Chondrocyte (in vitro differentiated cells): Measurements from ENCODE around the gene SLC6A18. TPM values are rescaled to one million over a fixed set of nuclear protein-coding genes. Genes with fewer than 3 reads are reported as not detected.

Experiments used
- DNase-seq: peaks from one replicate; pipeline ENCODE4 v3.0.0; 2021; ENCODE audit warnings: mixed read lengths, low spot score
- H3K27ac Mint-ChIP-seq: one replicate; pipeline ENCODE4 v1.8.0; 2021; ENCODE audit warnings: mild to moderate bottlenecking, moderate library complexity, mixed read lengths; ENCODE audit not compliant: unreplicated experiment
- H3K27me3 Mint-ChIP-seq: 2 replicates; pipeline ENCODE4 v1.8.0; 2021; ENCODE audit warnings: low read depth, mixed read lengths
- H3K36me3 Mint-ChIP-seq: 2 replicates; pipeline ENCODE4 v1.8.0; 2021; ENCODE audit warnings: low read depth, mixed read lengths
- H3K4me1 Mint-ChIP-seq: 2 replicates; pipeline ENCODE4 v1.8.0; 2021; ENCODE audit warnings: low read depth, mild to moderate bottlenecking, mixed read lengths
- H3K4me3 Mint-ChIP-seq: one replicate; pipeline ENCODE4 v1.8.0; 2021; ENCODE audit warnings: mild to moderate bottlenecking, moderate library complexity, mixed read lengths; ENCODE audit not compliant: unreplicated experiment
- H3K9me3 Mint-ChIP-seq: 2 replicates; pipeline ENCODE4 v1.8.0; 2021; ENCODE audit warnings: low read depth, mixed read lengths
- long read RNA-seq: library from polyadenylated mRNA; stranded (forward); transcript quantifications from one replicate; pipeline ENCODE4 v2.0.0, GENCODE V29; 2021
- total RNA-seq: library from RNA; stranded (reverse); gene quantifications from 3 replicates; pipeline ENCODE4 v1.2.1, GENCODE V29; 2021
- TF ChIP-seq, protein P1 (sequence below): fragments of 200-600 bp; sonication (generic); IDR thresholded peaks from 2 replicates; pipeline ENCODE4 v1.5.0; 2021; ENCODE audit warnings: antibody characterized with exemption, mild to moderate bottlenecking, moderate library complexity

Gene SLC6A18
- not detected in 3 replicates for total RNA-seq
- long read RNA-seq: 0 reads

GRCh38 chr5:1225081-1225480, at the start of gene SLC6A18:
TSS of gene SLC6A18 (plus strand) at chr5:1225381. CDS start at chr5:1225478, 97 bp downstream.
- no peaks in the 10 kb centered on the region for H3K4me1 Mint-ChIP-seq
- H3K27ac Mint-ChIP-seq: no peak within 1 kb of the TSS
- H3K4me3 Mint-ChIP-seq: no peak within 1 kb of the TSS
- peaks cover 41% of the 10 kb centered on the region for H3K27me3 Mint-ChIP-seq
- no peaks in the 10 kb centered on the region for H3K9me3 Mint-ChIP-seq
- H3K36me3 Mint-ChIP-seq: no peaks in the 10 kb centered on the region
- TF ChIP-seq, protein P1, sequence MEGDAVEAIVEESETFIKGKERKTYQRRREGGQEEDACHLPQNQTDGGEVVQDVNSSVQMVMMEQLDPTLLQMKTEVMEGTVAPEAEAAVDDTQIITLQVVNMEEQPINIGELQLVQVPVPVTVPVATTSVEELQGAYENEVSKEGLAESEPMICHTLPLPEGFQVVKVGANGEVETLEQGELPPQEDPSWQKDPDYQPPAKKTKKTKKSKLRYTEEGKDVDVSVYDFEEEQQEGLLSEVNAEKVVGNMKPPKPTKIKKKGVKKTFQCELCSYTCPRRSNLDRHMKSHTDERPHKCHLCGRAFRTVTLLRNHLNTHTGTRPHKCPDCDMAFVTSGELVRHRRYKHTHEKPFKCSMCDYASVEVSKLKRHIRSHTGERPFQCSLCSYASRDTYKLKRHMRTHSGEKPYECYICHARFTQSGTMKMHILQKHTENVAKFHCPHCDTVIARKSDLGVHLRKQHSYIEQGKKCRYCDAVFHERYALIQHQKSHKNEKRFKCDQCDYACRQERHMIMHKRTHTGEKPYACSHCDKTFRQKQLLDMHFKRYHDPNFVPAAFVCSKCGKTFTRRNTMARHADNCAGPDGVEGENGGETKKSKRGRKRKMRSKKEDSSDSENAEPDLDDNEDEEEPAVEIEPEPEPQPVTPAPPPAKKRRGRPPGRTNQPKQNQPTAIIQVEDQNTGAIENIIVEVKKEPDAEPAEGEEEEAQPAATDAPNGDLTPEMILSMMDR: no peak
- DNase-seq: no peak

DNA sequence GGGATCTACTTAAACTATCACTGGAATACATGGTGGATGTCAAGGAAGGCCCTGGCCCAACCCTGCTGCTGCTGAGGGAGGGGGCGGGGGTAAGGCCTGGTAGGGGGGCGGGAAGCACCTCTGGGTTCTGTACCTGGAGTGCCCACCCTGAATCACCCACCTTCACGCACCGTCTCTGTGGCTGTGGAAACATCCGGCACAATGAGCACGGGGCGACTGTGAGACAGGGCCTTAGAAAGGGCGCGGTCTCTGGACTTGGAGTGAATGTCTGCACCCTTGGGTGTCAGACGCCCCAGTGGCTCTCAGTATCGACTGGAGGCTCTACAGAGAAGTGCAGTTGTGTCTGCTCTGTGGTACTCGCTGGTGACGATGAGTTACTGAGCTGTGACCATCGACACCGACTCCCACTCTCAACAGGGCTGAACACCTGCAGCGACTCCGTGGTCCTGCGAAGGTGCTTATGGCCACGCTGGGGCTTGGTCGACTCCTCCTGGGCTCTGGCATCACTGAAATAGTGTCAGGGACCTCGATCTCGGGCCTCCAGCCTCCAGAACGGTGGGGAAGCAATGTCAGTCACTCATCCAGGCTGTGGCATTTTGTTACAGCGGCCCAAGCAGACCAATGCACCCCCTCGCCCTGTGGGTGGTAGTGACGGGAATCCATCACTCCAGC, 49.2 kb upstream of the SLC6A18 start:
- no peaks in the 10 kb centered on the region for H3K4me1 Mint-ChIP-seq

DNA sequence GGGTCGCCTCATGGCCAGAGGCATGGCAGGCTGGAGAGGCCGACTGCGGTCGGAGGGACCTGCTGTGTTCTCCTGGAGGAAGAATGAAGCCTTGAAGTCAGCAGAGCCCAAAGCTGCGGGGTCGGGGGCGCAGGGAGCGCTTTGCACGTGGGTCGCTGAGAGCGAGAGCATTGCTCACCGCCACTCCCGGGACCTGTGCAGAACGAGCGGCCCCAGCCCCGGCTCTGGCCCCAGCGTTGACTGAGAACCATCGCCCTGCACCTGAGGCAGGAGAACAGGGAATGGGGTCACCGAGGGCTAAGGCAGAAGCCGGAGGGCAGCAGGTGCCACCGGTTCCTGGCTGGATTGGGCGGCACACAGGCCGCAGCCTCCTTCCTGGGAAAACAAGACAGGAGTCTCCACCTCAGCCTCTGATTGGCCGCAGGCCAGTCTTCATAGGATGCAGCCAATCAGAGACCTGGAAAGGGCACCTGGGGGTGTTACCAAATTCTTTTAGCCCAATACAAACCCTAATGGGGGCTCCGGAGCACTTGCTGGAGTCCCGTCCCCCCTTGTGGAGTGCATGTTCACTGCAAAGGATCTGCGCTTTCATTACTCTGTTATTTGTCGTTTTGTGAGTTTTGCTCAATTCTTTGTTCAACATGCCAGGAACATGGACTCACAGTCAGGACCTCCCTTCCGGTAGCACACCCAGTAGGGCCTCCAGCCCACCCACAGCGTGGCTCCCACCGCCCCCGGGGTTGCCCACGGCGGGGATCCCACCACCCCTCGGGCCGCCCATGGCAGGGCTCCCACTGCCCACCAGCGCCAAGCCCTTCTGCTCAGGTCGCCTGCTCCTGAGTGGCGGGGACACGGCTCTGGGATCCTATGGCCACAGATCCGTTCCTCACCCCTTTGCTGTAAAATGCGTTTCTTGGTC, 48.4 kb upstream of the SLC6A18 start:
- H3K27ac Mint-ChIP-seq: no peak overlapping the region
- no peaks in the 10 kb centered on the region for H3K4me1 Mint-ChIP-seq
- DNase-seq: peak; percentile 93
- H3K4me3 Mint-ChIP-seq: no peak overlapping the region
- H3K9me3 Mint-ChIP-seq: no peaks in the 10 kb centered on the region
- TF ChIP-seq, protein P1: no peak
- peaks cover 4% of the 10 kb centered on the region for H3K27me3 Mint-ChIP-seq
- H3K36me3 Mint-ChIP-seq: no peaks in the 10 kb centered on the region

More for the DNA sequence above, 49.2 kb upstream of the SLC6A18 start:
- Mint-ChIP-seq H3K4me3 (no peak overlapping the region), H3K9me3 (no peaks in the 10 kb centered on the region), H3K27me3 (peaks cover 11% of the 10 kb centered on the region), H3K36me3 (no peaks in the 10 kb centered on the region), H3K27ac (no peak overlapping the region)
- TF ChIP-seq, protein P1: no peak
- DNase-seq: peak; percentile 59

GRCh38 chr5:1177826-1178528, 47.2 kb upstream of the SLC6A18 start:
- Mint-ChIP-seq H3K4me1 (no peaks in the 10 kb centered on the region), H3K27ac (no peak overlapping the region), H3K9me3 (no peaks in the 10 kb centered on the region), H3K4me3 (no peak overlapping the region), H3K36me3 (no peaks in the 10 kb centered on the region), H3K27me3 (peaks cover 4% of the 10 kb centered on the region)
- TF ChIP-seq, protein P1: no peak
- DNase-seq: peak; percentile 68
